ENCODE data around the gene NDE1.
A peak's percentile ranks its signal among the peaks of the same experiment; 100 is the strongest.

Gene NDE1

DNA sequence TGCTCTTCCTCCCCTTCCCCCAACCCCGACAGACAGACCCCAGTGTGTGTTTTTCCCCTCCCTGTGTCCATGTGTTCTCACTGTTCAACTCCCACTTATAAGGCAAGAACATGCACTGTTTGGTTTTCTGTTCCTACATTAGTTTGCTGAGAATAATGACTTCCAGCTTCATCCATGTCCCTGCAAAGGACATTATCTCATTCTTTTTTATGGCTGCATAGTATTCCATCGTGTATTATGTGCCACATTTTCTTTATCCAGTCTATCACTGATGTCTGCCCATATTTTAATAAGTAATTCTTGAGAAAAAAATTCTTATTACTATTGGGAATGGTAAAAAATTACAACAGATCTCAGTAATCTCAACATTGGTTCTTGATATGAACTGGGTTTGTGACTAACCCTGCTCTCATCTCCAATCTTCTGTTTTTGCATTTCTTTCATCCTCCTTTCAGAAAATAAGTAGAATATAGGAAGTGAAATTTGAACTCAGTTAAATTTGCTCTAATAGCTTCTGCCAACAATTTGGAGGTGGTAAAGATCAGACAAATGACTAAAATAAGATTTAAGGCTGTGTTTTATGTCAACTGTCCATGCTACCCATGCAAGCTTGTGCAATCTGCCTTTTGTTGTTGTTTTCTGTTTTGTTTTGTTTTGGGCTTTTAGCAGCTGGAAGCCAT lies 18.2 kb upstream of the NDE1 start:
- no peak overlapping the region for H3K4me3 ChIP-seq (ENCODE audit: low read depth, low read length)
- TF ChIP-seq, protein P1, sequence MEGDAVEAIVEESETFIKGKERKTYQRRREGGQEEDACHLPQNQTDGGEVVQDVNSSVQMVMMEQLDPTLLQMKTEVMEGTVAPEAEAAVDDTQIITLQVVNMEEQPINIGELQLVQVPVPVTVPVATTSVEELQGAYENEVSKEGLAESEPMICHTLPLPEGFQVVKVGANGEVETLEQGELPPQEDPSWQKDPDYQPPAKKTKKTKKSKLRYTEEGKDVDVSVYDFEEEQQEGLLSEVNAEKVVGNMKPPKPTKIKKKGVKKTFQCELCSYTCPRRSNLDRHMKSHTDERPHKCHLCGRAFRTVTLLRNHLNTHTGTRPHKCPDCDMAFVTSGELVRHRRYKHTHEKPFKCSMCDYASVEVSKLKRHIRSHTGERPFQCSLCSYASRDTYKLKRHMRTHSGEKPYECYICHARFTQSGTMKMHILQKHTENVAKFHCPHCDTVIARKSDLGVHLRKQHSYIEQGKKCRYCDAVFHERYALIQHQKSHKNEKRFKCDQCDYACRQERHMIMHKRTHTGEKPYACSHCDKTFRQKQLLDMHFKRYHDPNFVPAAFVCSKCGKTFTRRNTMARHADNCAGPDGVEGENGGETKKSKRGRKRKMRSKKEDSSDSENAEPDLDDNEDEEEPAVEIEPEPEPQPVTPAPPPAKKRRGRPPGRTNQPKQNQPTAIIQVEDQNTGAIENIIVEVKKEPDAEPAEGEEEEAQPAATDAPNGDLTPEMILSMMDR (IDR thresholded peaks at IDR 0.05; ENCODE audit: low read depth, low read length): no peak
- no peak for TF ChIP-seq MYC (IDR thresholded peaks at IDR 0.05; ENCODE audit: low read depth, low read length)
- TF ChIP-seq, protein P2, sequence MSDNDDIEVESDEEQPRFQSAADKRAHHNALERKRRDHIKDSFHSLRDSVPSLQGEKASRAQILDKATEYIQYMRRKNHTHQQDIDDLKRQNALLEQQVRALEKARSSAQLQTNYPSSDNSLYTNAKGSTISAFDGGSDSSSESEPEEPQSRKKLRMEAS (IDR thresholded peaks at IDR 0.05; ENCODE audit: low read depth, low read length): no peak
- TF ChIP-seq POLR2A (IDR thresholded peaks at IDR 0.05; ENCODE audit: extremely low read depth, insufficient read length): no peak
- no peak for DNase-seq (ENCODE audit: low read depth)

DNA sequence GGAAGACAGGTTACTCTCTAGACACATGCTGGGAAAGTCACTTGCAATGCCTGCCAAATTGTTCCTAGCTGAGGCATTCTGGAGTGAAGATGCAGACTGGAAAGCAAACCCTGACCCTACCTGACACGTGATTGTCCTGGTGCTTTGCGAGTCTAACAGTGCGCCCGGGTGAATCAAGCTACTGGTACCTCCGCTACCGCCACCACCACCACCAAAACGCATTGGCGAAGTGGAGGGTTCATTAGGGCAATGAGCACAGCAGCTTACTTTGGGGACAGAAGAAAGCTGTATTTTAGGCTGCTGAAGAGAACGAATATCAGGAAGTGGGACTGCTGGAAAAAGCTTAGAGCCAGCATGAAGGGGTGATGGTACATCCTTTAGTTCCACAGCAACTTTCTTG lies 14.1 kb upstream of the NDE1 start:
- no peak overlapping the region for H3K4me3 ChIP-seq (ENCODE audit: low read depth, low read length)
- DNase-seq (ENCODE audit: low read depth): no peak
- TF ChIP-seq MYC (IDR thresholded peaks at IDR 0.05; ENCODE audit: low read depth, low read length) (no peak), POLR2A (IDR thresholded peaks at IDR 0.05; ENCODE audit: extremely low read depth, insufficient read length) (no peak)
- TF ChIP-seq, protein P1 (IDR thresholded peaks at IDR 0.05; ENCODE audit: low read depth, low read length): no peak
- TF ChIP-seq, protein P2 (IDR thresholded peaks at IDR 0.05; ENCODE audit: low read depth, low read length): no peak

DNA sequence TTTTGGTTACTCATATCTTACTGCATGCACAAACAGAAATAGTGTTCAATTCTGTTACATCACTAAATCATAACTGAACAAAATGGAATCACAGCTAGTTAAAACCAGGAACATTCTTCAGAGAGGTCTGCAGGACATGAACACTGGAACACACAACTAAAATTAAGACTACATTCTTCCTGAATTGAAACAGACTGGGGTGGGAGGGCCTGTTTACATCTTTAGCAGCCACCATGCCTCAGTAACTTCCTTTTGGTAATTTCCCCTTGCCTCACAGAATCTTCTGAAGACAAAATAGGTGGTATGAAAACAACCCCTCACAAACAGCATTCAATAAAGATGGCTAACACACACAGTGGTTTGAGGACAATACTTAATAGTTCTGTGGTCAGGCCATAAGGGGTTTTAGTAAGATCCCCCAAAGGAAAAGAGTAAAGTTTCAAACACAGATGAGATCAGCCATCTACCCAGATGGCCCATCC lies 13.6 kb upstream of the NDE1 start:
- DNase-seq (ENCODE audit: low read depth): no peak
- no peak overlapping the region for H3K4me3 ChIP-seq (ENCODE audit: low read depth, low read length)
- TF ChIP-seq, protein P2 (IDR thresholded peaks at IDR 0.05; ENCODE audit: low read depth, low read length): no peak
- TF ChIP-seq, protein P1 (IDR thresholded peaks at IDR 0.05; ENCODE audit: low read depth, low read length): no peak
- TF ChIP-seq MYC (IDR thresholded peaks at IDR 0.05; ENCODE audit: low read depth, low read length) (no peak), POLR2A (IDR thresholded peaks at IDR 0.05; ENCODE audit: extremely low read depth, insufficient read length) (no peak)

DNA sequence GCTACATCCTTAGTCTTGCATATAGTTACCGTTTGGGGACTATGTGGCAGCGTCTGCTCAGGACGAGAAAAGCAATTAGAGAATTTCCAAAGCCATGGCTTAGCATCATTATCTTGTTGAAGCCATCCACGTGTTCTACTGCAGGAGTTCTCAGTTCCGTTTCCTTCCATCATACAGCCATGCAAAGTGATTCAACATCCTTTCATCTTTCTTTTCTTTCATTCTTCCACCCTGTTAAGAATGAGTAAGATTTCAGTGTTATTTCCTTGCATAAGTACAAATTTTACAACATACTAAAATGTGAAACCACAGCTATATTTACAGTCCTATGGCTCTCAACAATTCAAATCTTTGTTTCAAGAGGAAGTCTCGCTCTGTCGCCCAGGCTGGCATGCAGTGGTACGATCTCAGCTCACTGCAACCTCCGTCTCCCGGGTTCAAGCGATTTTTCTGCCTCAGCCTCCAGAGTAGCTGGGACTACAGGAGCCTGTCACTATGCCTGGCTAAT lies 10.9 kb upstream of the NDE1 start:
- H3K4me3 ChIP-seq (ENCODE audit: low read depth, low read length): no peak overlapping the region
- no peak for DNase-seq (ENCODE audit: low read depth)
- TF ChIP-seq MYC (IDR thresholded peaks at IDR 0.05; ENCODE audit: low read depth, low read length): no peak
- TF ChIP-seq, protein P1 (IDR thresholded peaks at IDR 0.05; ENCODE audit: low read depth, low read length): no peak
- TF ChIP-seq POLR2A (IDR thresholded peaks at IDR 0.05; ENCODE audit: extremely low read depth, insufficient read length): no peak
- TF ChIP-seq, protein P2 (IDR thresholded peaks at IDR 0.05; ENCODE audit: low read depth, low read length): no peak

DNA sequence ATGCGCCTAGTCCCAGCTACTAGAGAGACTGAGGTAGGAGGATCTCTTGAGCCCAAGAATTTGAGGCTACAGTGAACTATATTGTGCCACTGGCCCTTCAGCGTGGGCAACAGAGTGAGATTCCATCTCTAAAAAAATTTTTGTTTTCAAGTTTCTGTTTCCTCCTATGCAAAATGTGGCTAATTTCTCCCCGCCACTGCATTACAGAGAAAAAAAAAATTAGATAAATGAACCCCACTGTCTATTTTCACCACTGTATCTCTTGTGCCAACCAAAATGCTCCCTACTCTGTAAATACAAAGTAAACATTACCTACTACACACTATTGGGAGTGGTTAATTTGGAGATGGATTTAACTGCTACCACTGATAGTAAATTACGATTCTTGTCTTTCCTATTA lies 9.1 kb upstream of the NDE1 start:
- no peak for DNase-seq (ENCODE audit: low read depth)
- H3K4me3 ChIP-seq (ENCODE audit: low read depth, low read length): peak overlapping the region; percentile 93
- TF ChIP-seq, protein P2 (IDR thresholded peaks at IDR 0.05; ENCODE audit: low read depth, low read length): no peak
- no peak for TF ChIP-seq MYC (IDR thresholded peaks at IDR 0.05; ENCODE audit: low read depth, low read length)
- TF ChIP-seq, protein P1 (IDR thresholded peaks at IDR 0.05; ENCODE audit: low read depth, low read length): no peak
- no peak for TF ChIP-seq POLR2A (IDR thresholded peaks at IDR 0.05; ENCODE audit: extremely low read depth, insufficient read length)
